Epithelial cell of proximal tubule (primary cell): ENCODE measurements around the gene RTN1. TPM values are rescaled to one million over a fixed set of nuclear protein-coding genes. Genes with fewer than 3 reads are reported as not detected.

Experiments used
- DNase-seq: peaks from one replicate; pipeline ENCODE4 v3.0.0-alpha.2; 2011; ENCODE audit warnings: low read depth
- H3K4me3 ChIP-seq: 2 replicates; pipeline ENCODE4 v1.5.1; 2011; ENCODE audit warnings: low read depth, mild to moderate bottlenecking, low read length
- total RNA-seq: library from RNA; depleted of rRNA; stranded (reverse); fragments of >200 nt; gene quantifications from 2 replicates; pipeline ENCODE4 v1.2.3, GENCODE V29; 2015
- TF ChIP-seq, protein P1 (sequence below): conservative IDR thresholded peaks from 2 replicates; pipeline ENCODE4 v1.5.1; 2012; ENCODE audit warnings: low read depth, mild to moderate bottlenecking, low read length

The RTN1 gene, protein sequence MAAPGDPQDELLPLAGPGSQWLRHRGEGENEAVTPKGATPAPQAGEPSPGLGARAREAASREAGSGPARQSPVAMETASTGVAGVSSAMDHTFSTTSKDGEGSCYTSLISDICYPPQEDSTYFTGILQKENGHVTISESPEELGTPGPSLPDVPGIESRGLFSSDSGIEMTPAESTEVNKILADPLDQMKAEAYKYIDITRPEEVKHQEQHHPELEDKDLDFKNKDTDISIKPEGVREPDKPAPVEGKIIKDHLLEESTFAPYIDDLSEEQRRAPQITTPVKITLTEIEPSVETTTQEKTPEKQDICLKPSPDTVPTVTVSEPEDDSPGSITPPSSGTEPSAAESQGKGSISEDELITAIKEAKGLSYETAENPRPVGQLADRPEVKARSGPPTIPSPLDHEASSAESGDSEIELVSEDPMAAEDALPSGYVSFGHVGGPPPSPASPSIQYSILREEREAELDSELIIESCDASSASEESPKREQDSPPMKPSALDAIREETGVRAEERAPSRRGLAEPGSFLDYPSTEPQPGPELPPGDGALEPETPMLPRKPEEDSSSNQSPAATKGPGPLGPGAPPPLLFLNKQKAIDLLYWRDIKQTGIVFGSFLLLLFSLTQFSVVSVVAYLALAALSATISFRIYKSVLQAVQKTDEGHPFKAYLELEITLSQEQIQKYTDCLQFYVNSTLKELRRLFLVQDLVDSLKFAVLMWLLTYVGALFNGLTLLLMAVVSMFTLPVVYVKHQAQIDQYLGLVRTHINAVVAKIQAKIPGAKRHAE
- 0.35 and 0.51 TPM in 2 replicates for total RNA-seq

DNA sequence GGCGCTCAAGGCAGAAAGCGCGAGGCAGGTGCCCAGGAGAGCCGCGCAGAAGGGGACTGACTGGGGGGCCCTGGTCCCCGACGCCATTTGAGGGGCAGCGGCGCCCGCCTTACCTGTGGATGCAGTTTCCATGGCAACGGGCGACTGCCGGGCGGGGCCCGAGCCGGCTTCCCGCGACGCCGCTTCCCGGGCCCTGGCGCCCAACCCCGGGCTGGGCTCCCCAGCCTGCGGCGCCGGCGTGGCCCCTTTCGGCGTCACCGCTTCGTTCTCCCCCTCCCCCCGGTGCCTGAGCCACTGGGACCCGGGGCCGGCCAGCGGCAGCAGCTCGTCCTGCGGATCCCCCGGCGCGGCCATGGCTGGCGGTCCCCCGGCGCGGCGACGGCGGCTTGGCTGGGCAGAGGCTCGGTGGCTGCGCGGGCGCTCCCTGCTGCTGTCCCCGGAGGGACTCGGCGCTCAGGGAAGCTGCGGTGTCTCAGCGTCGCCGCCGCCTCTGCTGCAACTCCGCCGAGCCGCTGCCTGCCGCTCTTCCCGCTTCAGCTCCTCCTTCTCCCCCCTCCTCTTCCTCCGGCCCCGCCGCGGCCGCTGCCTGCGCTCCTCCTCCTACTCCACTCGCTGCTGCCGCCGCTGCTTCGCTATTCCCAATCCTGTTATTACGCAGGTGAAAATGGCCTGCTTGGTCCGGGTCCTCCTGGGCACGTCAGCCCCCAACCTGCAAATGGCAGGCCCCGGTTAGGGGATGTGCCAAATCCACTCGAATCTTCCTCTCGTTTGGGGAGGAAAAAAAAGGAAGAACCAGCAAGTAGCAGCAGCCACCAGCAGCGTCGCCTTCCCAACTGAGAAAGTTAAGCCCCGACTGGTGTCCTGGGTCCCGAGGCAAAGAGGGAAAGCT lies at the start of gene RTN1:
Gene RTN1, minus strand, starts transcription at position 500 of the 889 bp plus-strand sequence. Its CDS starts 146 bp downstream, at position 354.
- TF ChIP-seq, protein P1, sequence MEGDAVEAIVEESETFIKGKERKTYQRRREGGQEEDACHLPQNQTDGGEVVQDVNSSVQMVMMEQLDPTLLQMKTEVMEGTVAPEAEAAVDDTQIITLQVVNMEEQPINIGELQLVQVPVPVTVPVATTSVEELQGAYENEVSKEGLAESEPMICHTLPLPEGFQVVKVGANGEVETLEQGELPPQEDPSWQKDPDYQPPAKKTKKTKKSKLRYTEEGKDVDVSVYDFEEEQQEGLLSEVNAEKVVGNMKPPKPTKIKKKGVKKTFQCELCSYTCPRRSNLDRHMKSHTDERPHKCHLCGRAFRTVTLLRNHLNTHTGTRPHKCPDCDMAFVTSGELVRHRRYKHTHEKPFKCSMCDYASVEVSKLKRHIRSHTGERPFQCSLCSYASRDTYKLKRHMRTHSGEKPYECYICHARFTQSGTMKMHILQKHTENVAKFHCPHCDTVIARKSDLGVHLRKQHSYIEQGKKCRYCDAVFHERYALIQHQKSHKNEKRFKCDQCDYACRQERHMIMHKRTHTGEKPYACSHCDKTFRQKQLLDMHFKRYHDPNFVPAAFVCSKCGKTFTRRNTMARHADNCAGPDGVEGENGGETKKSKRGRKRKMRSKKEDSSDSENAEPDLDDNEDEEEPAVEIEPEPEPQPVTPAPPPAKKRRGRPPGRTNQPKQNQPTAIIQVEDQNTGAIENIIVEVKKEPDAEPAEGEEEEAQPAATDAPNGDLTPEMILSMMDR: no peak
- DNase-seq: no peak
- H3K4me3 ChIP-seq: peak within 1 kb of the TSS; percentile 58

DNA sequence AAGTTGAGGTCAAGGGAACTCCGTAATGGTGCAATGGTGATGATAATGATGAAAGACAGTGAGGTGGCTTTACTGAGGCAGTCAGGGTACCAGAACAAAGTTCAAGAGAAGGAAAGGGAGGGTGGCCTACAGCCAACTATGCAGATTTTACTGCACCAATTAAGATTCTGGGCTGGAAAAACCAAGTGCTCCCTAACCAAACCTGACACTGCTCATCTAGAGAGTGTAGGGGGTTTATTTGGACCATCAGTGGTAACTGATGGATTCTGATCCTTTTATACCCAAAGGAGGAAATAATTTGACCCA lies 49.8 kb upstream of the RTN1 start:
- no peak for DNase-seq
- H3K4me3 ChIP-seq: no peak overlapping the region
- TF ChIP-seq, protein P1: no peak

DNA sequence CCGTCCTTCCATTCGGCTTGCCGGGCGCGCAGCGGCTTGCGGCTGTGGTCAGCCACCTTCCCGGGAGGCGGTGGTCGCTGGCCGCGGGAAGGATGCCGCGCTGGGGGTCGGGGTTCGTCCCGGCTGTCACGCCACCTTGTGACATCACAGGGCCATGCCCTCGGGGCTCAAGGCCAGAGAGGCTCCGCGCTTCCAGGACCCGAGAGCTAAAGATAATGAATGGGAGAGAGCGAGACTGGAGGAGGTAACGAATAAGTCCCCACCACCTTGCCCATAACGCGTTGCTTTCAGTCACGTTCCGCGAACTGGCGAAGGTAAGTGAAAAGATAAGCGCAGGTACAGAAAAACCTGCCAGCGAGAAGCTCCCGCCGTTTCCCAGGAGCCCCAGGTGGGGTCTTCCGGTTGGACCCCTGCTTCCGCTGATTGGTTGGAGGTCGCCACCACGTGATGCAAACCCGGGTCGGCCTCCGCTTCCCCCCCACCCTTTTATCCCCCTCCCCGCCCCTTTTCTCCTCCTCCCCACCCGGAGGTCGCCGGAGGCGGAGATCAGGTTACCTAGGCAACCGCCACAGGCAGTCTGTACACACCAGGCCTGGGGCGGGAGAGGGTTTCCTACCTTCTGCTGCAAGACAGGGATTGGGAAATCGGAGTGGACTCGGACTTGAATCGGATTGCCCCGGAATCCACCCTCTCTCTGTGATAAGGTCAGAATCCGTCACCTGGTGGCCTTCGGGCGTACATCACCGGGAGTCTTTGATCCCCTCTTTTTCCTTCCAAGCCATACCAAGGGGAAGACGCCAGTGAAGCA lies 49.2 kb upstream of the RTN1 start, which contains the start of gene LRRC9:
Gene LRRC9, plus strand, starts transcription at position 575 of the 808 bp plus-strand sequence.
- H3K4me3 ChIP-seq: peak within 1 kb of the TSS; percentile 41
- no peak for DNase-seq
- TF ChIP-seq, protein P1: no peak

DNA sequence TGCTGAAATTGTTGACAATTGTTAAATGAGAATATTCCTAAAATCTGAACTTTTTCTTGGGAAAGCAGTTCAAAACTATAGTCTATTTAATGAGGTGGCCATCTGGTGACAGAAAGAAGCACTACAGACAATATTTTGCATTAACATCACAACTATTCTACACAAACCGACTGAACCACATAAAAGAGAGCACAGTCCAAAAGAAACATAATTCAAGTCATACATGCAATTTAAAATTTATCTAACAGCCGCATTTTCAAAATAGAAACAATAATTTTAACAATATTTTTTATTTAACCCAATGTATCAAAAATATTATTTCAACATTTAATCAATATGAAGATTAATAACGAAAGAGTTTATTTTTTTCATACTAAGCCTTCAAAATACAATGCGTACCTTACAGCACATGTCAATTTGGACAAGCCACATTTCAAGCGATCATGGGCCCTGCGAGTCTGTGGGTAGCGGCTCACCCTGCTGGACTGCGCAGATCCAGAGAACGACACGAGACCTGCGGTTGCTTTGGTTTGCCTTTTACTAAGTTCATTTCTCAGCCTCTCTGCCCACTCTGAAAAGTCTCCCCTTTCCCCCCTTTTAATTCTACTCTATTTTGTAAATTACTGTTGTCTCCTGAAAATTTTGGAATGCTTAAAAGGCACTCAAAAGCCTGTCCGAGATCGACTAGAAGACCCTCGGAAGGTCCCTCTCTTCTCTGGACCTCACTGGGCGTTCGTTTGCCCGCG lies 48.4 kb upstream of the RTN1 start:
- H3K4me3 ChIP-seq: peak overlapping the region; percentile 41
- TF ChIP-seq, protein P1: peak; percentile 56
- no peak for DNase-seq

DNA sequence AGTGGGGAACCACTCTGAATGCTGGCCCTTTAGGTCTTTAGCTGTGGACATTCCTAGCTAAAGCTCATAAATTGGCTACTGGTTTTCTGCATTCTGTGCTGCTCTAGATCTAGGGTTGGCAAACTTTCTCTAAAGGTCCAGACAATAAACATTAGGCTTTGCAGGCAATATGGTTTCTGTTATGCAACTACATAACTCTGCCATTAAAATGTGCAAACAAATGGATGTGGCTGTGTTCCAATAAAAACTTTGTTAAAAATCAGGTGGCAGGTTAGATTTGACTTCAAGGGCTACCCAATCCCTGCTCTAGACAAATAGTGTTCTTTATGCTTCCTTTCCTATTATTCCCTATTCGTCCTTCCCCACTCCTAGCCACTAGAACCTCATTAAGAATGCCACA lies 42.6 kb upstream of the RTN1 start:
- TF ChIP-seq, protein P1: no peak
- no peak overlapping the region for H3K4me3 ChIP-seq
- DNase-seq: no peak
